IMR-90 (cell line): ENCODE measurements around the gene GNMT. TPM values are rescaled to one million over a fixed set of nuclear protein-coding genes. Genes with fewer than 3 reads are reported as not detected.

Experiments
- ATAC-seq: fragments of 200-7000 bp; cut with Tn5 transposase; 2 replicates; pipeline ENCODE4 v1.9.1; 2020; ENCODE audit warnings: low read depth, mild to moderate bottlenecking, moderate library complexity
- BruUV-seq: library from RNA; stranded (reverse); fragments of 400-500 nt; replicated peaks from 2 replicates; lab custom pipeline; 2021; lab: Mats Ljungman, UMichigan
- CTCF ChIA-PET: fragments of 300-600 bp; formaldehyde crosslinking; extraction: SDS; loops from one replicate; lab custom pipeline; 2021; ENCODE audit warnings: antibody characterized with exemption; lab: Yijun Ruan, JAX
- POLR2A ChIA-PET: fragments of 300-600 bp; sonication (Branson Sonifier 250); formaldehyde crosslinking; loops from one replicate; lab custom pipeline; 2022; ENCODE audit warnings: antibody characterized with exemption; ENCODE audit not compliant: unreplicated experiment; lab: Charles Lee
- DNase-seq: peaks from one replicate; pipeline ENCODE4 v3.0.0; 2013
- H2AFZ ChIP-seq: replicated peaks from 2 replicates; pipeline ENCODE3; 2013; ENCODE audit warnings: low read length, mild to moderate bottlenecking; ENCODE audit not compliant: poor library complexity
- H2AK5ac ChIP-seq: 2 replicates; pipeline ENCODE4 v1.6.1; 2013; ENCODE audit warnings: low read depth, low read length, inconsistent platforms
- H2AK9ac ChIP-seq: replicated peaks from 2 replicates; pipeline ENCODE3; 2013; ENCODE audit warnings: mild to moderate bottlenecking, low read depth, low read length, moderate library complexity; ENCODE audit not compliant: poor library complexity
- H2BK120ac ChIP-seq: 2 replicates; pipeline ENCODE4 v1.6.1; 2013; ENCODE audit warnings: low read depth, low read length, inconsistent platforms
- H2BK15ac ChIP-seq: 3 replicates; pipeline ENCODE4 v1.6.1; 2013; ENCODE audit warnings: low read depth, low read length, inconsistent platforms
- H2BK20ac ChIP-seq: 2 replicates; pipeline ENCODE4 v1.6.1; 2013; ENCODE audit warnings: low read depth, mild to moderate bottlenecking, inconsistent platforms, low read length, moderate library complexity
- H2BK5ac ChIP-seq: 2 replicates; pipeline ENCODE4 v1.6.1; 2013; ENCODE audit warnings: mild to moderate bottlenecking, low read depth, low read length, inconsistent platforms; ENCODE audit not compliant: poor library complexity, severe bottlenecking
- H3K14ac ChIP-seq: replicated peaks from 2 replicates; pipeline ENCODE4 v1.6.1; 2013; ENCODE audit warnings: low read depth, low read length, inconsistent platforms
- H3K18ac ChIP-seq: 2 replicates; pipeline ENCODE4 v1.6.1; 2013; ENCODE audit warnings: low read depth, low read length, control low read depth
- H3K23ac ChIP-seq: 2 replicates; pipeline ENCODE4 v1.6.1; 2013; ENCODE audit warnings: low read depth, low read length, inconsistent platforms
- H3K27ac ChIP-seq: 2 replicates; pipeline ENCODE4 v1.5.1; 2013; ENCODE audit warnings: mild to moderate bottlenecking, control low read depth, low read length; ENCODE audit not compliant: insufficient read depth
- H3K27me3 ChIP-seq: 2 replicates; pipeline ENCODE4 v1.6.1; 2013; ENCODE audit warnings: low read length; ENCODE audit not compliant: control insufficient read depth, insufficient read depth
- H3K36me3 ChIP-seq: 2 replicates; pipeline ENCODE4 v1.6.1; 2013; ENCODE audit warnings: low read length, mixed read lengths; ENCODE audit not compliant: control insufficient read depth, insufficient read depth
- H3K4ac ChIP-seq: 2 replicates; pipeline ENCODE4 v1.6.1; 2013; ENCODE audit warnings: low read depth, low read length, inconsistent platforms
- H3K4me1 ChIP-seq: 2 replicates; pipeline ENCODE4 v1.6.1; 2013; ENCODE audit warnings: low read length, mixed read lengths; ENCODE audit not compliant: control insufficient read depth, insufficient read depth
- H3K4me2 ChIP-seq: 2 replicates; pipeline ENCODE4 v1.6.1; 2013; ENCODE audit warnings: low read depth, mild to moderate bottlenecking, control low read depth, low read length, moderate library complexity
- H3K4me3 ChIP-seq: 2 replicates; pipeline ENCODE4 v1.5.1; 2013; ENCODE audit warnings: low read depth, mild to moderate bottlenecking, control low read depth, low read length, moderate library complexity; ENCODE audit not compliant: insufficient read depth
- H3K56ac ChIP-seq: 2 replicates; pipeline ENCODE4 v1.6.1; 2013; ENCODE audit warnings: low read length, inconsistent platforms; ENCODE audit not compliant: insufficient read depth; ENCODE audit errors: extremely low read depth
- H3K79me1 ChIP-seq, 2 experiments: 2 replicates each; pipeline ENCODE4 v1.6.1; 2013; ENCODE audit warnings: low read length in 2 of 2, inconsistent platforms in 1 of 2, low read depth in 1 of 2
- H3K9ac ChIP-seq: 2 replicates; pipeline ENCODE4 v1.6.1; 2013; ENCODE audit warnings: low read depth, low read length, control low read depth
- H3K9me1 ChIP-seq: 2 replicates; pipeline ENCODE4 v1.6.1; 2013; ENCODE audit warnings: low read length, inconsistent platforms; ENCODE audit not compliant: insufficient read depth
- H3K9me3 ChIP-seq: 2 replicates; pipeline ENCODE4 v1.6.1; 2013; ENCODE audit warnings: low read length; ENCODE audit not compliant: control insufficient read depth, insufficient read depth
- H4K20me1 ChIP-seq: 2 replicates; pipeline ENCODE4 v1.6.1; 2013; ENCODE audit warnings: low read length, inconsistent platforms; ENCODE audit not compliant: insufficient read depth
- H4K5ac ChIP-seq: 2 replicates; pipeline ENCODE4 v1.6.1; 2013; ENCODE audit warnings: mild to moderate bottlenecking, low read depth, low read length, control low read depth
- H4K8ac ChIP-seq, 2 experiments: 2 replicates each; pipeline ENCODE4 v1.6.1; 2013; ENCODE audit warnings: low read depth in 2 of 2, low read length in 2 of 2, control low read depth in 1 of 2, inconsistent platforms in 1 of 2
- H4K91ac ChIP-seq: 2 replicates; pipeline ENCODE4 v1.6.1; 2013; ENCODE audit warnings: low read depth, low read length, inconsistent platforms; ENCODE audit not compliant: insufficient read depth
- CEBPB ChIP-seq: IDR thresholded peaks from 2 replicates; pipeline ENCODE4 v1.6.1; 2012; ENCODE audit warnings: low read depth, low read length, improper control_type of control experiment
- MAZ ChIP-seq: IDR thresholded peaks from 2 replicates; pipeline ENCODE4 v1.6.1; 2012; ENCODE audit warnings: low read depth, mild to moderate bottlenecking, low read length, improper control_type of control experiment, moderate library complexity, borderline replicate concordance
- POLR2A ChIP-seq: IDR thresholded peaks from 2 replicates; pipeline ENCODE4 v1.6.1; 2012; ENCODE audit warnings: mild to moderate bottlenecking, low read depth, low read length
- WGBS, 2 experiments: methylation state at CpG; one replicate each; pipeline versions ENCODE4 v1.1.5 to v1.1.7; 2013; ENCODE audit warnings: missing lambda C conversion rate in 2 of 2; ENCODE audit not compliant: insufficient read length in 1 of 2; ENCODE audit errors: extremely low coverage in 2 of 2; 5-methylcytosine and 5-hydroxymethylcytosine counted together
- dilution Hi-C: fragments of 300-500 bp; cut with HindIII; formaldehyde crosslinking; loops from one replicate; pipeline ENCODE4 v1.14.3; 2018; ENCODE audit warnings: low sequenced_read_pairs; ENCODE audit not compliant: unreplicated experiment
- in situ Hi-C: fragments of 300-500 bp; cut with MboI; formaldehyde crosslinking; loops from 3 replicates; pipeline ENCODE4 v1.14.3; 2019; ENCODE audit warnings: low sequenced_read_pairs, inconsistent platforms, mixed read lengths
- intact Hi-C: fragments of 100-400 bp; cut with micrococcal nuclease; formaldehyde crosslinking; loops from 2 replicates; pipeline ENCODE4 v1.10.0; 2022
- polyA plus RNA-seq, 3 experiments: library from polyadenylated mRNA; depleted of rRNA; stranded (reverse); fragments of >200 nt; gene quantifications; 2 replicates each; pipeline ENCODE4 v1.2.3, GENCODE V29; 2012; ENCODE audit warnings: low replicate concordance in 1 of 3
- total RNA-seq: library from RNA; depleted of rRNA; stranded (reverse); fragments of >200 nt; gene quantifications from 2 replicates; pipeline ENCODE4 v1.2.3, GENCODE V29; 2012

The GNMT gene
- total and polyA plus RNA-seq, 2 of the 4 experiments (the other 2 are of a cell fraction), result 0.36 TPM; not detected in 1

- ChIA-PET CTCF (interaction anchor here (0.6 kb wide), 1 partner anchor 60 kb away, joined by 5 read pairs; no protein-coding TSS in a partner anchor), POLR2A (no interaction called here)
- Histone ChIP-seq H3K14ac (no peak overlapping the region), H2AFZ (no peak overlapping the region), H2BK5ac (no peak overlapping the region), H3K9me3 (no peaks in the 10 kb centered on the region), H3K4ac (no peak overlapping the region), H2BK15ac (no peak overlapping the region), H3K23ac (no peak overlapping the region), H3K18ac (no peak overlapping the region), H2AK9ac (no peak overlapping the region), H4K8ac (no peak overlapping the region), H3K9ac (no peak overlapping the region), H2BK20ac (no peak overlapping the region), H3K36me3 (no peaks in the 10 kb centered on the region), H3K4me3 (no peak overlapping the region), H2BK120ac (no peak overlapping the region), H3K4me1 (no peaks in the 10 kb centered on the region), H4K5ac (no peak overlapping the region), H3K9me1 (no peaks in the 10 kb centered on the region), H4K20me1 (no peaks in the 10 kb centered on the region), H4K91ac (no peak overlapping the region), H3K27me3 (peaks cover 1% of the 10 kb centered on the region), H2AK5ac (no peak overlapping the region), H3K56ac (no peak overlapping the region), H3K79me1 (no peaks in the 10 kb centered on the region), H3K27ac (no peak overlapping the region), H3K4me2 (no peak overlapping the region)
- WGBS, 2 experiments, result 80% methylated on average over 1 of the region's 4 CpGs; no CpG with 5 or more reads in 1 of the 2 experiments
- in situ Hi-C loops (no loop called here), dilution Hi-C loops (no loop called here), intact Hi-C loops (no loop called here)
- BruUV-seq, result no TSS peak
- TF ChIP-seq POLR2A (no peak), CEBPB (no peak), MAZ (no peak)
- DNase-seq (no peak), ATAC-seq (no peak; the same call in 1 of the 2 replicates)
Observed at GRCh38 chr6:42914546-42914945, 46.0 kb upstream of the GNMT start.
